Sigmoid colon (tissue), 4 donors: ENCODE data around the gene LAMA3.

ENCODE experiments used
- POLR2A ChIP-seq, 2 donors: fragments of 450-650 bp; IDR thresholded peaks; one replicate each; pipeline ENCODE4 v1.6.1; 2016; ENCODE audit warnings: antibody characterized with exemption in 2 of 2, mild to moderate bottlenecking in 2 of 2, moderate library complexity in 2 of 2
- POLR2AphosphoS5 ChIP-seq, 4 donors: sonication (generic); formaldehyde crosslinking; IDR thresholded peaks; one replicate each; pipeline ENCODE4 v1.6.1; 2017; ENCODE audit warnings: antibody characterized with exemption in 4 of 4
- TF ChIP-seq, protein P1 (sequence below), 4 experiments: fragments of 450-650 bp in 3 of 4; fragments of 200-600 bp in 1 of 4; IDR thresholded peaks; one replicate each; pipeline ENCODE4 v1.5.1; 2016 to 2019; ENCODE audit warnings: antibody characterized with exemption in 4 of 4, mild to moderate bottlenecking in 3 of 4, moderate library complexity in 2 of 4

DNA sequence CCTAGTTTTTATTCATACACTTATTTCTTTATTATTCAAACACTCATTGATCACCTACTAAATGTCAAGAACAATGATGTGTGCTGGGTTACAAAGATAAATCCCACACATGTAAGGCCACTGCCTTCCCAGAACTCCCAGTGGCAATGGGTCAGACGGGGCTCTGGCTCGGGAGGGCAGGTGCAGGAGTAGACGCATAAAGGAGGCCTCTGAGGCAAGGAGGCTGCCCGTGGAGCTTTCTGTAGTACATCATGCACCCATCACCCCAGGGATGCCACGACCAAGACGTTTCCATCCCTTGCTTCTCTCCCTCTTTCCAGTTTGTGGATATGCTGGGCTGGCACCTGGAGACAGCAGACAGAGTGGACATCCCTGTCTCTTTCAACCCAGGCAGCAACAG is 172.1 kb downstream of the LAMA3 start:
- TF ChIP-seq POLR2A (IDR thresholded peaks at IDR 0.05) (no peak), POLR2AphosphoS5 (IDR thresholded peaks at IDR 0.05) (no peak)
- TF ChIP-seq, protein P1, sequence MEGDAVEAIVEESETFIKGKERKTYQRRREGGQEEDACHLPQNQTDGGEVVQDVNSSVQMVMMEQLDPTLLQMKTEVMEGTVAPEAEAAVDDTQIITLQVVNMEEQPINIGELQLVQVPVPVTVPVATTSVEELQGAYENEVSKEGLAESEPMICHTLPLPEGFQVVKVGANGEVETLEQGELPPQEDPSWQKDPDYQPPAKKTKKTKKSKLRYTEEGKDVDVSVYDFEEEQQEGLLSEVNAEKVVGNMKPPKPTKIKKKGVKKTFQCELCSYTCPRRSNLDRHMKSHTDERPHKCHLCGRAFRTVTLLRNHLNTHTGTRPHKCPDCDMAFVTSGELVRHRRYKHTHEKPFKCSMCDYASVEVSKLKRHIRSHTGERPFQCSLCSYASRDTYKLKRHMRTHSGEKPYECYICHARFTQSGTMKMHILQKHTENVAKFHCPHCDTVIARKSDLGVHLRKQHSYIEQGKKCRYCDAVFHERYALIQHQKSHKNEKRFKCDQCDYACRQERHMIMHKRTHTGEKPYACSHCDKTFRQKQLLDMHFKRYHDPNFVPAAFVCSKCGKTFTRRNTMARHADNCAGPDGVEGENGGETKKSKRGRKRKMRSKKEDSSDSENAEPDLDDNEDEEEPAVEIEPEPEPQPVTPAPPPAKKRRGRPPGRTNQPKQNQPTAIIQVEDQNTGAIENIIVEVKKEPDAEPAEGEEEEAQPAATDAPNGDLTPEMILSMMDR (IDR thresholded peaks at IDR 0.05), result no peak
